ENCODE results near the gene PLA2G4E. TPM values are rescaled to one million over a fixed set of nuclear protein-coding genes. Genes with fewer than 3 reads are reported as not detected.

Gene PLA2G4E
- total RNA-seq, 5 donors from 2014 or later (not counting 1 experiment from before 2014, with no cell fraction given), result not detected

DNA sequence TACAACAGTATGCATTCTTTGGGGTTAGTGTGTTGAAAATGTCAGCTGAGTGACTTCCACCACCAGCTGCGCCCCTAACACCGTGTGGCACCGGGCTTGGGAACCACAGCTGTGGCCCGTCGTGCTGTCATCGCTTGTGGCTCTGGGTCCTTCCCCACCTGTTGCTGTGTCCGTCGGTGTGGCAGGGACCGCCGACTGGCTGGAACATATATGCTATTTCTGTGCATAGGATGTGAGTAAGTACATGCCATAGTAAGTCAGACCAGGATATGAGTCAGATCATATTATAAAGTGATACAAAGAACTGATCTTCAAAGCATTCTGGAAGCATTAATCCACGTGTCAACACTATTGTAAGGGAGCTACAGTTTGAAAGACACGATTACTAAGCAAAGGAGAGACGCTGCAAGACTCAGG, 80.4 kb downstream of the PLA2G4E start:
- Mint-ChIP-seq H3K4me1 (peaks cover 40 to 53% (median 53%) of the 10 kb centered on the region in 3 donors), H3K9me3 (no peaks in the 10 kb centered on the region), H3K27ac (peak overlapping the region; percentile 87 to 93), H3K36me3 (peaks cover 21% of the 10 kb centered on the region), H3K27me3 (no peaks in the 10 kb centered on the region), H3K4me3 (no peak overlapping the region)
- ATAC-seq (replicated peaks in 1 of 4) (peak in 2 of 4 experiments; percentile 16 to 30), DNase-seq (peak in 16 of 35 experiments; percentile 10 to 40 (median 26))
- Histone ChIP-seq H3K27me3 (replicated peaks in 1 of 2; ENCODE audit: control insufficient read depth in 2 of 2, extremely low read depth in 1 of 2, insufficient read depth in 2 of 2, low read length in 1 of 2) (no peaks in the 10 kb centered on the region), H3K4me3 (ENCODE audit: control insufficient read depth in 1 of 2, extremely low read depth in 1 of 2, low read length in 1 of 2) (no peak overlapping the region), H3K27ac (ENCODE audit: low read length) (peak overlapping the region; percentile 26), H3K4me1 (ENCODE audit: control insufficient read depth in 1 of 2, extremely low read depth in 1 of 2, insufficient read depth in 2 of 2, low read length in 2 of 2) (peaks cover 35 to 42% of the 10 kb centered on the region in 2 experiments), H3K9me3 (no peaks in the 10 kb centered on the region), H3K36me3 (ENCODE audit: control insufficient read depth in 2 of 2, extremely low read depth in 1 of 2, insufficient read depth in 1 of 2, low read length in 1 of 2) (peaks cover 5 to 7% of the 10 kb centered on the region in 2 donors)
- 53% methylated on average over 6 of the region's 13 CpGs for WGBS (ENCODE audit: insufficient coverage)
- ChIA-PET CTCF (interaction anchor here in 1 of 2 donors (1.3 kb wide), 1 partner anchor 32 kb away, joined by 3 read pairs; the partner anchor contains the start of gene EHD4), POLR2A (interaction anchor here in 1 of 2 donors (0.6 kb wide), 1 partner anchor 261 kb away, joined by 3 read pairs; no protein-coding TSS in a partner anchor)

DNA sequence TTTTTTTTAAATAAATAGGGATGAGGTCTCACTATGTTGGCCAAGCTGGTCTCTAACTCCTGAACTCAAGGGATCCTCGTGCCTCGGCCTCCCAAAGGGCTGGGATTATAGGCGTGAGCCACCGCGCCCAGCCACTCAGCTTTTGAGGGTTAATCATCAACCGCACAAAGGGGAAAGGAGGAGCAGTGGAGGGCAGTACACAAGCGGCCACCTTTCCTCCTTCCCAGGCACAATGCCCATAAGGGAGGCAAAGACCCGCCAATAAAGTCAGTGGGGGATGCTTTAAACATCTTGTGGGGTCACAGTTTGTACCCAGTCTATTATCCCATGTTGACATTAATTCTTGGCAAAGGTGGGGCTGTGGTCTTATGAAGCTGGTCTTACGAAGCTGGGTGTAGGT, 80.9 kb downstream of the PLA2G4E start:
- Mint-ChIP-seq H3K36me3 (peaks cover 17% of the 10 kb centered on the region), H3K27me3 (no peaks in the 10 kb centered on the region), H3K27ac (peak overlapping the region; percentile 87 to 93), H3K4me3 (no peak overlapping the region), H3K9me3 (no peaks in the 10 kb centered on the region), H3K4me1 (peaks cover 45 to 58% (median 57%) of the 10 kb centered on the region in 3 donors)
- ChIA-PET CTCF (no interaction called here), POLR2A (interaction anchor here (0.6 to 0.7 kb wide), 2 partner anchors 13 to 261 kb away, joined by 3 to 4 read pairs; no protein-coding TSS in a partner anchor)
- no peak for DNase-seq
- Histone ChIP-seq H3K27me3 (replicated peaks in 1 of 2; ENCODE audit: control insufficient read depth in 2 of 2, extremely low read depth in 1 of 2, insufficient read depth in 2 of 2, low read length in 1 of 2) (no peaks in the 10 kb centered on the region), H3K4me1 (ENCODE audit: control insufficient read depth in 1 of 2, extremely low read depth in 1 of 2, insufficient read depth in 2 of 2, low read length in 2 of 2) (peaks cover 40 to 46% of the 10 kb centered on the region in 2 experiments), H3K36me3 (ENCODE audit: control insufficient read depth in 2 of 2, extremely low read depth in 1 of 2, insufficient read depth in 1 of 2, low read length in 1 of 2) (peaks cover 5 to 7% of the 10 kb centered on the region in 2 donors), H3K9me3 (no peaks in the 10 kb centered on the region), H3K27ac (ENCODE audit: low read length) (peak overlapping the region; percentile 5), H3K4me3 (ENCODE audit: control insufficient read depth in 1 of 2, extremely low read depth in 1 of 2, low read length in 1 of 2) (no peak overlapping the region)
- 80% methylated on average over 1 of the region's 9 CpGs for WGBS (ENCODE audit: insufficient coverage)
- ATAC-seq (replicated peaks in 1 of 4), result no peak

GRCh38 chr15:41937568-41937923, 83.3 kb downstream of the PLA2G4E start:
- Mint-ChIP-seq H3K27ac (peak overlapping the region; percentile 98 to 100), H3K4me3 (peak overlapping the region; percentile 58 to 82 (median 77)), H3K9me3 (no peaks in the 10 kb centered on the region), H3K4me1 (peaks cover 61 to 80% (median 72%) of the 10 kb centered on the region in 3 donors), H3K36me3 (peaks cover 10% of the 10 kb centered on the region), H3K27me3 (no peaks in the 10 kb centered on the region)
- ATAC-seq (replicated peaks in 1 of 4), result no peak
- no peaks in the 10 kb centered on the region for H3K9me3 ChIP-seq
- H3K36me3 ChIP-seq (ENCODE audit: control insufficient read depth in 2 of 2, extremely low read depth in 1 of 2, insufficient read depth in 1 of 2, low read length in 1 of 2), result peaks cover 0 to 2% of the 10 kb centered on the region in 2 donors
- H3K4me1 ChIP-seq (ENCODE audit: control insufficient read depth in 1 of 2, extremely low read depth in 1 of 2, insufficient read depth in 2 of 2, low read length in 2 of 2), result peaks cover 52 to 68% of the 10 kb centered on the region in 2 experiments
- no peak for DNase-seq
- CTCF ChIA-PET, result interaction anchor here in 1 of 2 donors (0.6 to 3.7 kb wide), 12 partner anchors 23 to 334 kb away, joined by 3 to 48 read pairs (median 4); partner anchors contain the start of genes EHD4 and MAPKBP1
- H3K27ac ChIP-seq (ENCODE audit: low read length), result peak overlapping the region; percentile 96
- POLR2A ChIA-PET, result interaction anchor here (0.6 to 4.6 kb wide), 6 partner anchors 10 to 393 kb away, joined by 3 to 47 read pairs (median 4); partner anchors contain the start of genes EHD4 (in 1 of the 2), MAPKBP1 (in 1 of the 2) and RPAP1 (in 1 of the 2)
- WGBS (ENCODE audit: insufficient coverage), result no CpG with 5 or more reads among the region's 4 CpGs
- no peak overlapping the region for H3K4me3 ChIP-seq (ENCODE audit: control insufficient read depth in 1 of 2, extremely low read depth in 1 of 2, low read length in 1 of 2)
- no peaks in the 10 kb centered on the region for H3K27me3 ChIP-seq (replicated peaks in 1 of 2; ENCODE audit: control insufficient read depth in 2 of 2, extremely low read depth in 1 of 2, insufficient read depth in 2 of 2, low read length in 1 of 2)

DNA sequence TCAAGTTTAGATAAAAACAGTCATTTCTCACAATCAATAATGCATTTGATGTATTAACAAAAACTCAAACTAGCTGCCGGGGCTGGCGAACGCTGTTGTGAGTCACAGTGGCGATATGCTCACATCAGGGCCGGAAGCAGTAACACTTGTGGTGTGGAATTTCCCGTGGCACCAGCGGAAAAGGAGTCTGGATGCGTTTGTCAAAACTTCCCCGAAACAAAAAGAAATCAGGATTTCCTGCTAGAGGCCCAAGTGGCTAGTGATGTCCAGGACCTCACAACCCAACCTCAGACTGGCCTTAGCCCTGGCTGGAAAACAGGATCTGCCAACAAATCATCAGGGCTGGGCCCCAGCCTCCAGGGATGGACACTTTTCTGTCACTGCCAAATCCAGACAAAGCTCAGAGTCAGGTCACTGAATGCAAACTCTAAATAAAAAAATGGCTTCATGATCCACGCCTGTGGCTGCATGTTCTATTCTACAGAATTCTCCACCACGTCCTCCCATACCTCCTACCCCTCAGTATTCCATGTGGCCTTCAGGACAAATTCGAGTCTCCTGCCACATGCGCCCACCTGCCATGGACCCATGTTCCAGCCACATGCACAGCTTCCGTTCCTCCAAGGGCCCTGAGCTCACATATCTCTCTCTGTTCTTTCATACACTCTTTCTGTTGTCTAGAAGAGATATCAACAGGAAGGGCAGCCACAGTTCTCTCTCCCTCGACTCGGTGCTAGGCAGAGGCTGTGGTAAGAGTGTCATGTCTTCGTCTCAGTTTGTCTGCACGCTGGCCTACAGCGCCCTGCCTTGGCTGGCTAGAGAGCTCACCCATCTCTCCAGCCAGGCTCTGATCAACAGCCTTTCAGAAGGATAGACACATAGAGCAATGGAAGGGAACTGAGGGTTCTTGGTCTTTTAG, 83.9 kb downstream of the PLA2G4E start:
- Mint-ChIP-seq H3K4me3 (peak overlapping the region; percentile 58 to 82 (median 77)), H3K9me3 (no peaks in the 10 kb centered on the region), H3K4me1 (peaks cover 62 to 75% (median 71%) of the 10 kb centered on the region in 3 donors), H3K27me3 (no peaks in the 10 kb centered on the region), H3K36me3 (peaks cover 7% of the 10 kb centered on the region), H3K27ac (peak overlapping the region; percentile 98 to 100)
- Histone ChIP-seq H3K36me3 (ENCODE audit: control insufficient read depth in 2 of 2, extremely low read depth in 1 of 2, insufficient read depth in 1 of 2, low read length in 1 of 2) (peaks cover 0 to 3% of the 10 kb centered on the region in 2 donors), H3K4me3 (ENCODE audit: control insufficient read depth in 1 of 2, extremely low read depth in 1 of 2, low read length in 1 of 2) (peak overlapping the region in 1 of 2 donors; percentile 2), H3K27ac (ENCODE audit: low read length) (peak overlapping the region; percentile 96), H3K9me3 (no peaks in the 10 kb centered on the region), H3K27me3 (replicated peaks in 1 of 2; ENCODE audit: control insufficient read depth in 2 of 2, extremely low read depth in 1 of 2, insufficient read depth in 2 of 2, low read length in 1 of 2) (no peaks in the 10 kb centered on the region), H3K4me1 (ENCODE audit: control insufficient read depth in 1 of 2, extremely low read depth in 1 of 2, insufficient read depth in 2 of 2, low read length in 2 of 2) (peaks cover 52 to 68% of the 10 kb centered on the region in 2 experiments)
- ChIA-PET POLR2A (interaction anchor here (0.6 to 4.6 kb wide), 7 partner anchors 16 to 393 kb away, joined by 3 to 47 read pairs (median 3); partner anchors contain the start of genes EHD4 (in 1 of the 2), MAPKBP1 (in 1 of the 2) and RPAP1 (in 1 of the 2)), CTCF (interaction anchor here in 1 of 2 donors (0.5 to 3.7 kb wide), 14 partner anchors 13 to 335 kb away, joined by 3 to 48 read pairs (median 4); partner anchors contain the start of genes EHD4 and MAPKBP1)
- ATAC-seq (replicated peaks in 1 of 4), result peak; percentile 84 to 88 (median 88)
- peak; percentile 58 to 92 (median 76) for DNase-seq
- 6% methylated on average over 10 of the region's 19 CpGs for WGBS (ENCODE audit: insufficient coverage)

DNA sequence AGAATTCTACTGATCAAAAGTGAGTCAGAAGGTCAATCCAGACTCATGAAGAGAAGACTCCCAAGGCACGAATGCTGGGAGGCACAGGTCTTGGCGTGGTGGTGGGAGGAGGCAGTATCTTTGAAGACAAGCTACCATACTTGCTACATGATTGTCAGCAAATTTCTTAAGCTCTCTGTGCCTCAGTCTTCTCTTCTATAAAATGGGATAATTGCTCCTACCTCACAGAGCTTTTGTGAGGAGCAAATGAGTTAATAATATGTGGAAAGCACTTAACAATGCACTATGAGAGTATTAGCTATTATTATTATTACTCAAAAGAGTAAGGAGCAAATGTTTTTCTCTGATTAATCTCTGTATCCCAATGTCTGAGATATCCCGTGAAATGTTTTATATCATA, 84.7 kb downstream of the PLA2G4E start:
- Histone ChIP-seq H3K4me3 (ENCODE audit: control insufficient read depth in 1 of 2, extremely low read depth in 1 of 2, low read length in 1 of 2) (no peak overlapping the region), H3K27me3 (replicated peaks in 1 of 2; ENCODE audit: control insufficient read depth in 2 of 2, extremely low read depth in 1 of 2, insufficient read depth in 2 of 2, low read length in 1 of 2) (no peaks in the 10 kb centered on the region), H3K27ac (ENCODE audit: low read length) (peak overlapping the region; percentile 96), H3K9me3 (no peaks in the 10 kb centered on the region), H3K36me3 (ENCODE audit: control insufficient read depth in 2 of 2, extremely low read depth in 1 of 2, insufficient read depth in 1 of 2, low read length in 1 of 2) (peaks cover 0 to 4% of the 10 kb centered on the region in 2 donors), H3K4me1 (ENCODE audit: control insufficient read depth in 1 of 2, extremely low read depth in 1 of 2, insufficient read depth in 2 of 2, low read length in 2 of 2) (peaks cover 52 to 65% of the 10 kb centered on the region in 2 experiments)
- POLR2A ChIA-PET, result interaction anchor here (0.6 to 4.6 kb wide), 5 partner anchors 26 to 163 kb away, joined by 3 to 47 read pairs (median 4); partner anchors contain the start of genes EHD4 (in 1 of the 2) and MAPKBP1 (in 1 of the 2)
- DNase-seq, result peak in 1 of 35 experiments; percentile 23
- no peaks in the 10 kb centered on the region for H3K9me3 Mint-ChIP-seq
- H3K4me3 Mint-ChIP-seq, result peak overlapping the region; percentile 34 to 82 (median 58)
- H3K4me1 Mint-ChIP-seq, result peaks cover 62 to 73% (median 70%) of the 10 kb centered on the region in 3 donors
- no peaks in the 10 kb centered on the region for H3K27me3 Mint-ChIP-seq
- no peak for ATAC-seq (replicated peaks in 1 of 4)
- WGBS (ENCODE audit: insufficient coverage), result no CpG with 5 or more reads among the region's 3 CpGs
- H3K36me3 Mint-ChIP-seq, result peaks cover 7% of the 10 kb centered on the region
- peak overlapping the region; percentile 98 to 100 for H3K27ac Mint-ChIP-seq
- CTCF ChIA-PET, result interaction anchor here in 1 of 2 donors (1.5 to 3.7 kb wide), 6 partner anchors 31 to 162 kb away, joined by 3 to 48 read pairs (median 19); partner anchors contain the start of genes EHD4 and MAPKBP1
